NCI-H187 treated with DMSO at 0.1 percent for 48 hours (cell line): ENCODE measurements around the gene FLT1.

Experiments used
- DNase-seq: peaks from one replicate; lab custom pipeline; 2025; lab: John Stamatoyannopoulos, UW

FLT1 gene

DNA sequence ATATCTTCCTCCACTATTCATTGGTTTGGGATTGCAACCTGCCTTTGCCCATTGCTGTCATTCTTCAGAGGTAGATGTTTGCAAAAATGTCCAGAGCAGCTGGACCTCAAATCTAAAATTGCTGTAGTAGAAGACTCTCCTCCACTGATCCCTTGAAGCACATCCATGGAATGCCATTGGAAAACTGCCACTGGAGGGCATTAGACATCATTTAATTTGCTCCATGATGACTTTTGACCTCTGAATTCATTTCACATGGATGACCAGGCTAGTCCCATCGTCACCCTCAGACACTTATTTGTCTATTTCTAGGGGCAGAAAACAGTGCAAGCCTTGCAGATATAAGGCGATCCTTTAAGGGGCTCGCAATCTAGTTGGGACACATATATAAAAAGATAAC, 33.9 kb upstream of the FLT1 start:
- no peak for DNase-seq

DNA sequence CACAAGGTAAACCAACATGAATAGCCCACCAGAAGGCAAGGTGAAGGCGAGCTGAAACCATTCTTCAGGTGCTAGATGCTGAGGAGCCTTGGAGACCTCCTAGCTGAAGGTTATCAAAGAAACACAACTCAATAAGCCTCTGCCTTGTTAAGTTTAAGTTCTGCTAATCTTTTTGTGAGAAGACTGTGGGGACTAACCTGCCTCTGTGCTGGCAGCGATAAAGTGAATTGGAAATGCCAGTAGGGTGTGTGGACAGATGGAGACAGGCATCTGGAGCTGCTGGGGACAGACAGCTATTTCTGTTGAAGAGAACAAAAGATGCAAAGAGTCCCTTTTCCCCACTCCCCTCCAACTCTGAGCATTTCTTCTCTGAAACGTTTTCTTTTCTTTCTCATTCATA, 33.5 kb upstream of the FLT1 start:
- DNase-seq, result no peak

DNA sequence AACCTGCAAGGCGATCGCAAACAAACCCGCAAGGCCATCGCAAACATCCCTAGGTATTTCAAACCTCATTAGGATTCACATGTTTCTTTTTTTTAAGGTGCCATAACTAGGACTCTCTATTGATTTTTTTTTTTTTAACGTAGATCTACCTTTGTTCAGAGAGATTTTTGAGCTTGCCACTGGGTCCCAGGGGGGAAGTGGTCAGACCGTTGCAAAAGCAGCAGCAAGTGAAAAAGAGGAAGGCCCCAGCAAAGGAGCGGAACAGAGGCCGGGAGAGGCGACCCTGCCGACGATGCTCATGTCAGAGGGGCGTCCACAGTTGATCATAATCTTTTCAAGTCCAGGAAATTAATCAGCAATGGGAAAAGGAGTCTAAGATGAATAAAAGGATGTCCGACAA, 32.7 kb upstream of the FLT1 start:
- DNase-seq, result no peak

DNA sequence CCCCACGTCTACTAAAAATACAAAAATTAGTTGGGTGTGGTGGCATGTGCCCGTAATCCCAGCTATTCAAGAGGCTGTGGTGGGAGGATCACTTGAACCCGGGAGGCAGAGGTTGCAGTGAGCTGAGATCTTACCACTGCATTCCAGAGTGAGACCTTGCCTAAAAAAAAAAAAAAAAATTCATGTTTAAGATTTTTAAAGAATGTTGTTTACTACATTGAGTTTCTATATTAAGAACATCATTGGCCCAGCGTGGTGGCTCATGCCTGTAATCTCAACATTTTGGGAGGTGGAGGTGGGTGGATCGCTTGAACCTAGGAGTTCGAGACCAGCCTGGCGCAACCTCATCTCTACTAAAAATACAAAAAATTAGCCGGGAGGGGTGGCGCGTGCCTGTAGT, 31.9 kb upstream of the FLT1 start:
- no peak for DNase-seq

GRCh38 chr13:28522871-28523270, 27.9 kb upstream of the FLT1 start:
- DNase-seq, result no peak

DNA sequence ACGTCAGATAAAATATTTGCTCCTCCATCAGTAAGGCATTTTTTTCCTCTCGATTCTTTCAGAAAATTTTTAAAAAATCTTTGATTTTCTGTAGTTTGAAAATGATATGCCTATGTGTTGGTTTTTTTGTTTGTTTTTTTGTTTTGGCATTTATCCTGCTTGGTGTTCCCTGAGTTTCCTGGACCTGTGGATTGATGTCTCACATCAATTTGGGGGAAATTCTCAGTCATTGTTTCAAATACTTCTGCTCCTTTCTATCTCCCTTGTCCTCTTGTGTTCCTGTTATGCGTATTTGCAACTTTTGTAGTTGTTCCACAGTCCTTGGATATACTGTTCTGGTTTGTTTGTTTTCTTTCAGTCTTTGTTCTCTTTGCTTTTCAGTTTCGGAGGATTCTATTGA, 18.8 kb upstream of the FLT1 start:
- no peak for DNase-seq

DNA sequence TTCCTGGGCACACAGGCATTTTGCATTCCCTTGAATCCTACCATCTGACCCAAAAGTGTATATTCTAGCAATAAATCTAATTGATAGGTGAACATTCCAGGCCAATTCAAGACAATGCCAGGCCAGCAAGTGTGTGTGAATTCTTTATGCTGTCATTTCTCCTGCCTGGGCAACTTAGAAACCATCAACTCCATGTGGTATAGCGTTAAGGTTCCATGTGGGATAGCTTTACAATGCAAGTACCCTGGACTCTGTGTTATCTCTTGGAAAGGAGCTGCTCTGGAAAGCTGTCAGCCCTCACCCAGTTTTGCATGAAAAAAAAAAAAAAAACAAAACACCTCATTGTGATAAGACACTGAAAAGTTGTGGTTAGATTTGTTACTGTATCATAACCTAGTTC, 15.6 kb upstream of the FLT1 start:
- DNase-seq, result no peak

DNA sequence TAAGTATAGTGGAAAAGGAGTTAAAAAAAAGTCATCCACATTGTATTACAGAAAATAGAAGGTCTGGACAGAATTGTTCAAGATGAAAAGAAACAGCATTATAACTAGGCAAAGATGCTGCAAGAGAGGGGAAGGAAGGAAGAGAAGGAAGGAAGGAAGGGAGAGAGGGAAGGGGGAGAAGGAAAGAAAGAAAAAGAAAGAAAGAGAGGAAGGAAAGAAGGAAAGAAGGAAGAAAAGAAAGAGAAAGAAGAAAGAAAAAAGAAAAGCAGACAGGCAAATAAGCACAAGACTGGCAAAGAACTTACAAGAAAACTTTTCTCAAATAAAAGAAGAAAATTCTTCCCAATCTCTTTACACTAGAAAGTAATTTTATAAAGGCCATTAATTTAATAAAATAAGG, 15.1 kb upstream of the FLT1 start:
- no peak for DNase-seq

DNA sequence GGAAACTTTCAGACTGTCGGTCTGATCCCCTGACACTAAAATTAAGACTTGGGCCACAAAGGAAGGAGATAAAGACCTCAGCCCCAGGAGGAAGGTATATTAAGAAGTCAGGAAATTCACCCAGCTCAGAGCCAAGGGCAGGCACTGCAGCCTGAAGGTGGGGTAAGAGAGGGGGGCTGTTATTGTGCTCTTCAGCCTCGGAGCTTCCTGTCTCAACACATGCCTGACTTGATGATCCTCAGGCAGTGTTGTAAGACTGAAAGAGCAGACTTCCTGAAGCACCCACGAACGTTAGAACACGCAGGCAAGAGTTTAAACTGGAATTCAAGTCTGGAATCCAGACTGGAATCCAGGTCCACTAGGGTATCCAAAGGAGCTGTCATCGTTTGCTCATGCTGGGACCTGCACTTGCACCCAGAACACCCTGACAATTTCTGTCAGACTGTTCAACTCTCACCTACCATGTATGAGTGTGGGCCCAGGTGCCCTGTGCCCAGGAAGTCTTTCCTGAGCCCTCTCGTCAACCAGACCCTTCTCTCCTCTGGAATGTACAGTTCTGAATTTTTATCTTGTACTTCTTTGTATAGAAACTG, 10.7 kb upstream of the FLT1 start:
- DNase-seq, result no peak

DNA sequence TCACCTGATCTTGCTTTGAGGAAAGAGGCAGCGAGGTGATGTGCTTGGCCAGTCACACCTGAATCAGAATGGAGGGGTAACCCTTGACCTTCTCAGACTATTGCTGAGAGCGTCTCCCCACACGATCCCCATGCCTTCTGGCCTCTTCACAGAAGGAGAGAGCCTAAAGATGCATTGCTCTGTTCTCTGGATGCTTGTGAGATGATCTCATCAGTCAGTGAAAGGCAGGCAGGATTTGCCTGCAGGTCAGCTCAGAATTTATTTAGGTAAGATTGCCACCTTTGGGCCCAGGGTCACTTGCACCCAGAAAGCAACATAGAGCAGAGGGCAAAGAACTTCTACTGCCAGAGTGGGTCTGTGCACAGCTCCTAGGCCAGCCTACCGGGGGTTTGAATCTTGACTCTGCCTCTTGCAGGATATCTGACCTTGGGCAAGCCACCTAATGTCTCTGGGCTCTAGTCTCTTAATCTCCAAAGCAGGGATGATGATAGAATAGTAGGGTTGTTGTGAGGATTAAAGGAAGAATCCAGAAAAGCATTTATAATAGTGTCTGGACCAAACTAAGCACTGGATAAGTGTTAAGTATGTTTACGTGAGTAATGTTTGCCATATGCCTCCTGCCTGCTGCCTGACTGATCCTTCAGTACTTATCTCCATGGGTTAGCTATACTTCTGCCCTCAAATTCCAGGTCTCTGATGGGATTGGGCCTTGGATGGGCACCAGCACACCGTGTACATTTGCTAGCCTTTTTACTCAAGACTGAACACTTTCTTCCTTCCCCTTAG, 8.4 kb upstream of the FLT1 start:
- DNase-seq, result no peak

DNA sequence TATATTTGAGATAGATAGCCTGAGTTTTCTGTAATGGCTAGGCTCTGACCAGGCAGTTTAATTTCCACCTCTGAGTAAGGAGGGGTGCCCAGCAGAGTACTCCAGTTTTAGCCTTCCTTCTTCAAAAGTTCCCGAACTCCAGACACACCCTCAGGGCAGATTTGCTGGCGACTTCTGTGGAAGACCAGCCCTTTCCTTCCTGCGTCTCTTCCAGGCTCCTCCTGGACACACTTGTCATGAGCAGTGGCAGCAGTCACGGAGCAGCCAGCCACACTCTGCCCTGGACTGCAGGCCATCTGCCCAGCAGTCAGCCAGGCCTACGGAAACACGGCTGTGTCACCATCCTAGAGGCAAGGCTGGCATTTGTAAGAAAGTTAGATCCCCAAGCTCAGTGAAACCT, 6.6 kb upstream of the FLT1 start:
- no peak for DNase-seq

GRCh38 chr13:28499609-28500008, 4.7 kb upstream of the FLT1 start:
- DNase-seq, result no peak

GRCh38 chr13:28498481-28499115, 3.7 kb upstream of the FLT1 start:
- DNase-seq, result no peak

DNA sequence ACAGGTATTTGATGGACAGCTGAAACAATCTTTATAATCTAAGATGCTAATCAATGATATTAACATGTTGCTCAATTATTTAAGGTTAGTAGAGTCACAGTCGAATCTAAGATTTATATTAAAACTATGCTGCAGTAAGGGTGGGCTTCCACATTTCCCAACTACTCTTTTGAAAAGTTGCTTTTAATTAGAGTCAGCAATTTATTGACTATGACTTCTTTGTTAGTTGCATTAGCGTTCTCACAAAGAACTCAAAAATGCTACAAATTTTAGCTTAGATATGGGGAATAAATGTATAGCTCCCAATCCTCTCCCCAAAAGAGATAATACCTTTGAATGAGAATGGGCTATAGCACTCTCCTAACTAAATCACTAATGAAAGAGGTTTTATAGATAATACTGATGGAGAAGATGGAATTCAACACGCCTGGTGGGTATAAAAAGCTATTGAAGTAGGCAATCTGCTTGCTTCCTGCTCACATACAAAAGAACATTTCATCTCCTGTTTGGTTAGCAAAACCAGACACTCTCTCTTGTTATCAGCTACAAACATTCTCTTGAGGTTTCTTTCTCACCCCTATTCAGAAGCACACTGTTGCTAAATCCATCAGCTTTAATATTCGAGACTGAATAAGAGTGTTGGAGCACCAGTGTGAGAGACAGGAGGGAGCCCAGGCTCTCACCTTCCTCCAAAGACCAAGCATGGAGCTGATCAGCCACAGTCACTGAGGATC, 2.4 kb upstream of the FLT1 start:
- no peak for DNase-seq

DNA sequence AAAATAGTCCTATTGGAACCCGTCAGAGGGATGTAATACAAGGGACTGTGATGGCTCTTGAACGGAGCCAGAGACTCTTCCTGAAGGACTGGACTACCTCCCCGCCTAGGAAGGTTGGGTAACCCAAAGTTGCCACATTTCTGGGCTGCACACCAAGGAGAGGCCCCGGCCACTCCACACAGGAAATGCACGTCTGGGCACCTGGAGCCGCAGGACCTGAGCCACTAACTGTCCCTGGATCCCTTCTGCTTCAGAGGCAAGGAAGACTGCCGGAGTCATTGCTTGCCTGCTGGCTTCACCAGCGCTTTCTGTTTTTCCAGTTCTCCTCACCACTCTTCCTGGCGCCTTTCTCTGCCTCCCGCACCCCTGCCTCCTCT, 1.2 kb upstream of the FLT1 start:
- no peak for DNase-seq

GRCh38 chr13:28495538-28496187, 735 bp upstream of the FLT1 start:
- no peak for DNase-seq

DNA sequence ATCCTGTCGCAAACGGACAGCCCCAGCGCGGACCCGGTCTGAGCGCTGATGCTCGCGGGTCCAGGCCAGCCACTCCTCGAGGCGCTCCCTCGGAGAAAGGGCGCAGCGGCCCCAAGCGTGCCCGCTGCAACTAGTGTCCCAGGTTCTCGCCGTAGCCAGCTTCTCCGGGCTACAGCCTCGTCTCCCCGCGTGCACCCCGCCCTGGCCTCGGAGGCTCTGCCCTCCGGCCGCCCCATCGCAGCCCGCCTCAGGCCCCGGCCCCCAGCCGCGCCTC, 487 bp downstream of the FLT1 start:
- DNase-seq, result no peak

GRCh38 chr13:28493740-28494503, 1.0 kb downstream of the FLT1 start:
- DNase-seq, result no peak

- DNase-seq, result no peak
Observed at GRCh38 chr13:28492569-28493367, 2.2 kb downstream of the FLT1 start.

DNA sequence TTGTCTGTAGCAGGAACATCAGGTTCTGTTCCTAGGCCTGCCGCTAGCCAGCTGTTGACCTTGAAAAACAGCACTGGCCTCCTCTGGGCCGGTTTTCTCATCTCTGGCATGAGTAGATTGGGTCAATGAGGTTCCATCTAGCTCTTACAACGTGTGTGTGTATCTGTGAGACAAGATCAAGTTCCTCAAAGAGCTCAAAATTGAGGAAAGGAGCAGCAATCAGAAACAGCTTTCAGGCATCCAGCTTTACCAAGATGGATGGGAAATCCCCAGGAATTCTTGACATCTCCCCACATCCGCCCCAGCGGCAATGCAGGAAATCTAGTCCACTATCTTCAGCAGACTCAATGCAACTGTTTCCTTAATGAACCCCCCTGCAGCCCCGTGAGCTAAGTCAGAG, 4.9 kb downstream of the FLT1 start:
- DNase-seq, result no peak

- DNase-seq, result no peak
Observed at GRCh38 chr13:28489524-28489931, 5.4 kb downstream of the FLT1 start.
